Stimulated activated CD8-positive, alpha-beta memory T cell treated with anti-CD3 and anti-CD28 coated beads, Interleukin-12 subunit alpha, Interleukin-12 subunit beta, amount 100 ng/mL, for 4 hours (primary cell): ENCODE results near the gene MMP3.

Experiments used
- DNase-seq: peaks from one replicate; pipeline ENCODE4 v3.0.0-alpha.2; 2020; ENCODE audit warnings: low read depth

Gene MMP3

DNA sequence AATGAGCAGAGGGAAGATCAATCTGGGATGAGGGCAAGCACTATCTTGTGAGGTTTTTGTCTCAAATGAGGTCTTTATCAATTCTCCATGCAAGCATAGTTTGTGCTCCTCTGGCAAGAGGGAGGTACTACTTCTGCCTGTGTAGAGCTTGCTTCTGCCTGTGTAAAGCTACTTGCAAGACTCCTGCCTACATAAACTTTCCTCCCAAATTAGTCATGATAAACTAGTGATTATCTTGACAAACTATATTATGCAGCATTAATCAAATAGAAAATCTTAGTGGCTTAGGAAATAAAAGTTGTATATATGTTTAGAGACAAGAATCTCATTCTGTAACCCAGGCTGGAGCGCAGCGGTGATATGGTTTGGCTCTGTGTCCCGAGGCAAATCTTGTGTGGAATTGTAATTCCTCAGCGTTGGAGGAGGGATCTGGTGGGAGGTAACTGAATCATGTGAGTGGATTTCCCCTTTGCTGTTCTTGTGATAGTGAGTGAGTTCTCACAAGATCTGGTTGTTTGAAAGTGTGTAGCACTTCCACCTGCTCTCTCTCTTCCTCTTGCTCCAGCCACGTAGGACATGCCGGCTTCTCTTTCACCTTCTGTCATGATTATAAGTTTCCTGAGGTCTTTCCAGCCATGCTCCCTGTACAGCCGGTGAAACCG, 54.9 kb downstream of the MMP3 start:
- DNase-seq = no peak
